Parathyroid adenoma (tissue), 2 donors: ENCODE results near the gene ASAP2.

Source experiments
- H2AFZ ChIP-seq: fragments of 300-600 bp; sonication (generic); one replicate; pipeline ENCODE4 v1.7.0; 2017; ENCODE audit warnings: antibody characterized with exemption, mild to moderate bottlenecking
- H3K27ac ChIP-seq: fragments of 300-600 bp; sonication (generic); one replicate; pipeline ENCODE4 v1.7.0; 2017
- H3K27me3 ChIP-seq: fragments of 300-600 bp; sonication (generic); one replicate; pipeline ENCODE4 v1.7.0; 2017; ENCODE audit warnings: low read length; ENCODE audit not compliant: control insufficient read depth, insufficient read depth
- H3K36me3 ChIP-seq: fragments of 300-600 bp; sonication (generic); one replicate; pipeline ENCODE4 v1.7.0; 2017; ENCODE audit warnings: low read length; ENCODE audit not compliant: control insufficient read depth, insufficient read depth
- H3K4me1 ChIP-seq: fragments of 300-600 bp; sonication (generic); one replicate; pipeline ENCODE4 v1.7.0; 2017; ENCODE audit warnings: control low read depth
- H3K4me2 ChIP-seq: fragments of 300-600 bp; sonication (generic); one replicate; pipeline ENCODE4 v1.7.0; 2017; ENCODE audit warnings: low read length
- H3K4me3 ChIP-seq: fragments of 300-600 bp; sonication (generic); one replicate; pipeline ENCODE4 v1.7.0; 2017; ENCODE audit warnings: low read depth, low read length
- H3K79me2 ChIP-seq: fragments of 300-600 bp; sonication (generic); one replicate; pipeline ENCODE4 v1.7.0; 2017; ENCODE audit warnings: control low read depth
- H3K9ac ChIP-seq: fragments of 300-600 bp; sonication (generic); one replicate; pipeline ENCODE4 v1.7.0; 2017; ENCODE audit warnings: mild to moderate bottlenecking
- H3K9me3 ChIP-seq: fragments of 300-600 bp; sonication (generic); one replicate; pipeline ENCODE4 v1.7.0; 2017; ENCODE audit warnings: low read length; ENCODE audit not compliant: control insufficient read depth
- TF ChIP-seq, protein P1 (sequence below): fragments of 300-600 bp; sonication (generic); IDR thresholded peaks from one replicate; pipeline ENCODE4 v1.7.0; 2017; ENCODE audit warnings: antibody characterized with exemption, mild to moderate bottlenecking
- donor health status: primary hyperparathyroidism.

ASAP2 gene

DNA sequence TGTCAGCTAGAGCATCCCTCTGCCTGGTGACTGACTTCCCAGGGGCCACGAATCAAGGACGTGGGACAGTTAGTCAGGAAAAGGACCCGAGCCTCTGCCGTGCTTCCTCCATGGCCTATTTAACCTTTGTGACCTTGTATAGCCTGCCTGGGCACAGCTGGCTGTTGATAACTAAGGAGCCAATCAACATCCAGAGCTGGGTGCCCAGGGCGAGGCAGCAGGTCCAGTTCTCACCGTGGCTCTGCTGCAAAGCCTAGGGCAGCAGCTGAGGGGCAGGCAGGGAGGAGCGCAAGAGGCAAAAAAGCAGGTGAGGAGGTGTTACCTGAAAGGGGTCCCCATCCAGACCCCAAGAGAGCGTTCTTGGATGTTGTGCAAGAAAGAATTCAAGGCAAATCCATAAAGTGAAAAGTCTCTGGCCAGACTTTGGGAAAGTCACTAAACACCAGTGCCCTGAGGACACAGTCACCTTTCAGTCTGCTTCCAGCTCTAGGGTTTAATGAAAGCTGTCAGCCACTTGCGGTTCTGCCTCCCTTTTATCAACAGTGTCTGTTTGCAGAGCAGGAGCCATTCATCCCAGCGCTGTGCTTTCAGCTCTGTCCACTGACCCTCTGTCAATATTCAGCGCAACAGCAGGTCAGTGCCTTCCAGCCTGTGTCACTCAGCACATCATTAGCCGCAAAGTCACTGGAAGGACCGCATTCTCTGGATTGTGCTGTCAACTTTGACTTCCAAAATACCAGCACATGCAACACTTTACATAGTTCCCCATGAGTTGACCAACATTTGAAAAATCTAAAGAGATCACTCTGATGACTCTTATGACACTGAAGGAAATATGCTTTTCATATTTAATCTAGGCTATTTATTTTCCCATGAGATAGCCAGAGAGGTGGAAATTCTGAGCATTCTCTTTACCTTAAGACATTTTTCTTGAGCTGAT is 38.6 kb upstream of the ASAP2 start:
- Histone ChIP-seq H3K4me3 (no peak overlapping the region), H3K4me2 (no peak overlapping the region), H2AFZ (no peak overlapping the region), H3K9ac (no peak overlapping the region), H3K27me3 (no peaks in the 10 kb centered on the region), H3K79me2 (no peaks in the 10 kb centered on the region), H3K27ac (no peak overlapping the region), H3K4me1 (no peaks in the 10 kb centered on the region), H3K36me3 (no peaks in the 10 kb centered on the region), H3K9me3 (no peaks in the 10 kb centered on the region)
- TF ChIP-seq, protein P1, sequence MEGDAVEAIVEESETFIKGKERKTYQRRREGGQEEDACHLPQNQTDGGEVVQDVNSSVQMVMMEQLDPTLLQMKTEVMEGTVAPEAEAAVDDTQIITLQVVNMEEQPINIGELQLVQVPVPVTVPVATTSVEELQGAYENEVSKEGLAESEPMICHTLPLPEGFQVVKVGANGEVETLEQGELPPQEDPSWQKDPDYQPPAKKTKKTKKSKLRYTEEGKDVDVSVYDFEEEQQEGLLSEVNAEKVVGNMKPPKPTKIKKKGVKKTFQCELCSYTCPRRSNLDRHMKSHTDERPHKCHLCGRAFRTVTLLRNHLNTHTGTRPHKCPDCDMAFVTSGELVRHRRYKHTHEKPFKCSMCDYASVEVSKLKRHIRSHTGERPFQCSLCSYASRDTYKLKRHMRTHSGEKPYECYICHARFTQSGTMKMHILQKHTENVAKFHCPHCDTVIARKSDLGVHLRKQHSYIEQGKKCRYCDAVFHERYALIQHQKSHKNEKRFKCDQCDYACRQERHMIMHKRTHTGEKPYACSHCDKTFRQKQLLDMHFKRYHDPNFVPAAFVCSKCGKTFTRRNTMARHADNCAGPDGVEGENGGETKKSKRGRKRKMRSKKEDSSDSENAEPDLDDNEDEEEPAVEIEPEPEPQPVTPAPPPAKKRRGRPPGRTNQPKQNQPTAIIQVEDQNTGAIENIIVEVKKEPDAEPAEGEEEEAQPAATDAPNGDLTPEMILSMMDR: no peak

DNA sequence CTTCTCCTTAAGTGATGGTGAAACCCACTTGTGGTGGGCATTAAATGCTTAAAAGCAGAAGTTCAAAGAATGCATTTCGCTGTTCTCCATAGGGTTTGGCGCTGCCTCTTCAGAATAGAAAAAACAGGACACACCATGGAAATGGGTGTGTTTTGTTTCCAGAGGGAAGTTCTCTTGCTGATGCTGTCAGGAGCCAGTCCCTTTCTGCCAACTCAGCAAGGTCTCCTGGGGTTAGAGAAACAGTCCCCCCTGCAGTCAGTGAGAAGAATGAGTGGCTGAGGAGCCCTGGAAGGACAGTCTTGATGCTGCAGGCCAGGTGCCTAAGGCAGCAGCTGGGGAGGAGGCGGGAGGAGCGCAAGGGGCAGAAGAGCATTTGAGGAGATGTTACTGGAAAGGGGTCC is 37.8 kb upstream of the ASAP2 start:
- Histone ChIP-seq H3K9me3 (no peaks in the 10 kb centered on the region), H3K4me1 (no peaks in the 10 kb centered on the region), H3K79me2 (no peaks in the 10 kb centered on the region), H3K9ac (no peak overlapping the region), H3K4me3 (no peak overlapping the region), H3K36me3 (no peaks in the 10 kb centered on the region), H3K4me2 (no peak overlapping the region), H3K27ac (no peak overlapping the region), H3K27me3 (no peaks in the 10 kb centered on the region), H2AFZ (no peak overlapping the region)
- TF ChIP-seq, protein P1: no peak

DNA sequence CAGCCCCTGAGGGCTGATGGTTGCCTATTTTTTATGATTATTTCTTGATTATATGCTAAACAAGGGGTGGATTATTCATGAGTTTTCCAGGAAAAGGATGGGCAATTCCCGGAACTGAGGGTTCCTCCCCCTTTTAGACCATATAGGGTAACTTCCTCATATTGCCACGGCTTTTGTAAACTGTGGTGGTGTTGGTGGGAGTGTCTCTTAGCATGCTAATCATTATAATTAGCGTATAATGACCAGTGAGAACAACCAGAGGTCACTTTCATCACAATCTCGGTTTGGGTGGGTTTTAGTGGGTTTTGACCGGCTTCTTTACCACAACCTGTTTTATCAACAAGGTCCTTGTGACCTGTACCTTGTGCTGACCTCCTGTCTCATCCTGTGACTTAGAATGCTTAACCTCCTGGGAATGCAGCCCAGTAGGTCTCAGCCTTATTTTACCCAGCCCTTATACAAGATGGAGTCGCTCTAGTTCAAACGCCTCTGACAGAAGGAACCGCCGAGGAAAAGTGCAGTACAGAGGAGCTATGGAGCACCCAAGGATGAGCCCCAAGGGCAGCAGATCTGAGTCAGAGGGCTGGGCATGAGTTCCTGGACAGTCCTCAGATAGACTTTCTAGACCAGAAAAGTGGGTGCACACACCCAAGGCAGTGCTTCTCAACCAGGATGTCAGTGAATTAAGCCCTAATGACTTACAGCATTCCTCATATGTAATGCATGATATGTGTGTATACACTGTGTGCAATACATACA is 37.1 kb upstream of the ASAP2 start:
- no peak overlapping the region for H3K4me2 ChIP-seq
- no peak overlapping the region for H3K4me3 ChIP-seq
- TF ChIP-seq, protein P1: no peak
- no peaks in the 10 kb centered on the region for H3K27me3 ChIP-seq
- H3K79me2 ChIP-seq: no peaks in the 10 kb centered on the region
- no peaks in the 10 kb centered on the region for H3K36me3 ChIP-seq
- no peak overlapping the region for H2AFZ ChIP-seq
- no peak overlapping the region for H3K27ac ChIP-seq
- H3K9ac ChIP-seq: no peak overlapping the region
- H3K9me3 ChIP-seq: no peaks in the 10 kb centered on the region
- no peaks in the 10 kb centered on the region for H3K4me1 ChIP-seq

DNA sequence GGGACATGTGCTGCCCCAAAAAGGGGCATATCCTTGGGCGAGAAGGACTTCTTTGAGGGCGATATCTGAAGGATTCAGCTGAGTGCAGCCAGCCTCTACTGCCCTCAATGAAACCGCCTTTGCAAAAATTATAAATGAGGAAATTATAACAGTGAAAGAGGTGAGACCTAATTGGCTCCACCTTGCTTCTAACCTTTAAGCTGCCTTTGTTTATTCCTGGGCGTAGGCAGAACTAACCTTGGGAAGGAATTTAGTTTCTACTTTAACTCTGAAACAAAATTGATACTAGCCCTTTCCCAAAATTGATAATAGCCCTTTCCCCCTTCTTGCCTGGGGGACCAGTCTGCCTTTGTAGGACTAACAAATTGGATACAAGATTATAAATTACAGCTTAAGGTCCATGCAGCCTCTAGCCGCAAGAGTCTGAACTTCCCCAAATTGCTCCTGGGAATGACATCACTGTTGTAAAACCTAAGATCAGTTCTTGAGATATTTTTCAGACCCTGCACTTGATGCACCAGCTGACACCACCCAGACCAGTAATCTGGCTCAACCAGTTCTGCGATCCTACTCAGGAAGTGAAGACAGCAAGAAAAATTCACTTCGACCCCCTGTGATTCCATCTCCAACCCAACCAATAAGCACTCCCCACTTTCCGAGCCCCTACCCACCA is 36.0 kb upstream of the ASAP2 start:
- no peak overlapping the region for H3K9ac ChIP-seq
- H3K27me3 ChIP-seq: no peaks in the 10 kb centered on the region
- H3K4me1 ChIP-seq: no peaks in the 10 kb centered on the region
- peak overlapping the region; percentile 20 for H3K4me3 ChIP-seq
- H3K27ac ChIP-seq: no peak overlapping the region
- peak overlapping the region; percentile 53 for H3K4me2 ChIP-seq
- H3K36me3 ChIP-seq: no peaks in the 10 kb centered on the region
- no peak overlapping the region for H2AFZ ChIP-seq
- no peaks in the 10 kb centered on the region for H3K9me3 ChIP-seq
- TF ChIP-seq, protein P1: no peak
- H3K79me2 ChIP-seq: no peaks in the 10 kb centered on the region
